HG03571 (cell line): Measurements from ENCODE around the gene NR1H3.

ENCODE experiments used
- ATAC-seq: cut with Tn5 transposase; IDR thresholded peaks from one replicate; pipeline ENCODE4 v1.9.1; 2021; ENCODE audit not compliant: unreplicated experiment

NR1H3 gene

GRCh38 chr11:47244448-47245350 lies 13.1 kb upstream of the NR1H3 start:
- ATAC-seq = no peak

- ATAC-seq = no peak
These were observed 12.0 kb upstream of the NR1H3 start for GRCh38 chr11:47245611-47246357.

- no peak for ATAC-seq
These were observed 10.3 kb upstream of the NR1H3 start for GRCh38 chr11:47247502-47247901.

- ATAC-seq = peak; percentile 19
These were observed 9.5 kb upstream of the NR1H3 start for GRCh38 chr11:47248304-47248663.

GRCh38 chr11:47248664-47249377 lies 9.0 kb upstream of the NR1H3 start, which contains the start of gene ACP2:
Gene ACP2 (minus strand): TSS chr11:47248814. CDS start chr11:47248789, 25 bp downstream.
- peak; percentile 90 for ATAC-seq

- no peak for ATAC-seq
These were observed 8.4 kb upstream of the NR1H3 start for GRCh38 chr11:47249378-47249715.

- no peak for ATAC-seq
These were observed 6.0 kb upstream of the NR1H3 start for GRCh38 chr11:47251751-47252150.

- ATAC-seq = no peak
These were observed 4.1 kb upstream of the NR1H3 start for GRCh38 chr11:47253660-47254059.

- ATAC-seq = no peak
These were observed 3.4 kb upstream of the NR1H3 start for GRCh38 chr11:47254386-47254785.

- ATAC-seq = no peak
These were observed 1.4 kb upstream of the NR1H3 start for GRCh38 chr11:47256374-47256773.

- ATAC-seq = no peak
These were observed 649 bp upstream of the NR1H3 start for GRCh38 chr11:47257177-47257516.

- ATAC-seq = no peak
These were observed 614 bp downstream of the NR1H3 start for GRCh38 chr11:47258317-47258902.

GRCh38 chr11:47259232-47259977 lies 1.6 kb downstream of the NR1H3 start:
- no peak for ATAC-seq

- ATAC-seq = no peak
These were observed 2.6 kb downstream of the NR1H3 start for GRCh38 chr11:47260366-47260765.

GRCh38 chr11:47261291-47261800 lies 3.5 kb downstream of the NR1H3 start:
- ATAC-seq = no peak

GRCh38 chr11:47264119-47264518 lies 6.3 kb downstream of the NR1H3 start:
- no peak for ATAC-seq

- ATAC-seq = no peak
These were observed 6.7 kb downstream of the NR1H3 start for GRCh38 chr11:47264521-47264920.

GRCh38 chr11:47267876-47268275 lies 10.1 kb downstream of the NR1H3 start:
- no peak for ATAC-seq

GRCh38 chr11:47268448-47269001 lies 10.7 kb downstream of the NR1H3 start:
- no peak for ATAC-seq
